ENCODE measurements around the gene ZNF445.
"Not testable (repeated sequence)": the region's sequence is repeated elsewhere in the genome, so short reads cannot be mapped to it uniquely, and the experiment has no call there.

The ZNF445 gene

DNA sequence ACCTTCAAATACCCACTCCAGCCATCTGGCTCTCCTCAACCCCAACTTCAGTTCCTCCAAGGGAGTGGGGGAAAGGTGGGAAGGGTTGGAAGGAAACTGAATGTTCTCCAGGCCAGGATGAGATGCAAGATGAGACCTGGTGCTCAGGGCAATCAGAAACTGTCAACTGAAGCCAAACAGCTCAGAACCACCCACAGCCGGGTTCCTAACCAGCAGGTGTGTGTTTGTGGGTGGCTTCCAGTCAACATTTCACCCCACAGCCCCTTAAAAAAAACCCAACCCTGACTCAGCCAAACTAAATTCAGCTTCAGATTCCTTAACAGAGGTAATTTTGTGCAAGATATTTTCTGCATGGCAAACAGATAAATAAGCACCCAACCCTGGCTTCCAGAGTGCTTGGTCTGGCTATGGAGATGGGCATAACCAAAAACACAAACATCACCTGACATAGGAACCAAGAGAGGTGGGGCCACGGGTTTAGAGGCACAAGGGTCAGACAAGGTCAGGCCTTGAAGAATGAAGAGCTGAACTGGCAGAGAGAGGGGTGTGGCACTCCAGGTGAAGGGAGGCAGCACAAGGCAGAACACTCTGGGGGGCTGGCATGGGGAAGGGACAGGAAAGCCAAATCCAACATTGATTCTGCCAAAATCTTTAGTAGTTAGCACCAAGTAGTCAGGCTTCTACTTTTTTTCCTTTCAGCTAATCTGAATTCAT lies 34.7 kb downstream of the ZNF445 start:
- Histone ChIP-seq H3K27ac (no peak overlapping the region), H3K4me3 (no peak overlapping the region)

DNA sequence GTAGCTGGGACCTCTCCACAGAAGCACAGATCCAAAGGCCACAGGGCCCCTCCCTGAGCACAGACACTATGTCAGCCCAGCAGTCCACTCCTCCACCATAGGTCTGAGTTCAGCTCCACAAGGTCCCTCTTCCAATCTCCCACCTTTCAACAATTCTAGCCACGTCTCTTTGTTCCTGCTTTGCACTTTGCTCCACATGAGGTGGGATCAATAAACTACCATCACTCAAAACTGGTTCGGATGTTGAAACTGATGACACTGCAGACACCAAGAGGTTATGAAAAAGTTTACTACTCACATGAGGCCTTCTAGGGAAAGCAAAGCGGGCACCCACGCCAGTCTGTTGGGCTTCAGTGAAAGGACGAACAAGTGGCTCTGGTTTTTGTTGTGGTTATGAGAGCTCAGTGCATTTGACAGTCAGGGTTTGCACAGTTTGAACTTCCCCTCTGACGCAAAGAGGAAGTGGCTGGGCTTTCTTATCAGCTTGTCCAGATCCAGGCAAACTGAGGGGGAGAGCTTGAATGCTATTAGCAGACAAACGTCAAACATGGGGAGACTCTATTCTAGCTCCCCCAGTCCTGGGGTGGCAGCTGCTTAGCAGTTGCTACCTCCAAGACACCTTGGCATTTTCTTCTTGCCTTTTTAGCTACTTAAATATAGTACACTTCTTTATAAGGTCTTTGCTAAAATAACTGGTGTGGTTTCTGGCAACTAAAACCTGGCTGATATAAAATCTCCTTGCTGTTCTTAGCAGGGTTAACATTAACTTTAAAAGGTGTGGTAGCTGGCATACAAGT lies 37.8 kb downstream of the ZNF445 start:
- peak overlapping the region; percentile 15 to 88 (median 74) for H3K27ac ChIP-seq
- no peak overlapping the region for H3K4me3 ChIP-seq

DNA sequence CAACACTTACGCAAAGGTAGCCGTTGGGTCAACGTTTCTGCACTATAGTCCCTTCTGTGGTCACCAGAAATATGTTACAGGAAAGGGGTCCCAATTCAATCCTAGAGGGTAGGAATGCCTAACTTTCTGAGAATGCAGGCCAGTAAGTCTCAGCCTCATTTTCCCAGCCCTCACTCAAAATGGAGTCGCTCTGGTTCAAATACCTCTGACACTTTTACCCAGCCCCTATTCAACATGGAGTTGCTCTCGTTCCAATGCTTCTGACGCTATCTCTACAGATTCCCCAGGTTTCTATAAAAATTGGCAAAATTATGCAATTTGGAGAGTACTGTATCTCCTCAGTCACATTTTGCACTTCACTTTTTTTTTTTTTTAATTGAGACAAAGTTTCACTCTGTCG lies 39.7 kb downstream of the ZNF445 start:
- Histone ChIP-seq H3K4me3 (no peak overlapping the region), H3K27ac (no peak overlapping the region)

DNA sequence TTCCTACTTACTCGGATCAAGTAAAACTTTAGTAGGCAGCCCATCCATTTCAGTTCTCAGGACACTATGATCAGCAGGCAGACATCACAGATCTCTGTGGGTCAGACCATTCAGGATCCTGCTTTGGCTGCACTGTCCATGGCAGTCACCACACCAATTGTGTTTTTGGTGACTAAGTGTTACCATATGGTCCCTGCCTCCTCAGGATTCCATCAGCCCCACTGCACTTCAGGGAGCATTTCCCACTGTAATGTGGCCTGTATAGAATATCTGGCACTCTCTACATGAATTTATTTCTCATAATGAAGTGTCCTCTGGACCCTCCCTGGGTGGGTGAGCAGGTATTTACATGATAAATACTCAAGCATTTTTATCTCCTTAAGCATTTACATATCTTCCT lies 41.3 kb downstream of the ZNF445 start:
- H3K27ac ChIP-seq: no peak overlapping the region
- no peak overlapping the region for H3K4me3 ChIP-seq

DNA sequence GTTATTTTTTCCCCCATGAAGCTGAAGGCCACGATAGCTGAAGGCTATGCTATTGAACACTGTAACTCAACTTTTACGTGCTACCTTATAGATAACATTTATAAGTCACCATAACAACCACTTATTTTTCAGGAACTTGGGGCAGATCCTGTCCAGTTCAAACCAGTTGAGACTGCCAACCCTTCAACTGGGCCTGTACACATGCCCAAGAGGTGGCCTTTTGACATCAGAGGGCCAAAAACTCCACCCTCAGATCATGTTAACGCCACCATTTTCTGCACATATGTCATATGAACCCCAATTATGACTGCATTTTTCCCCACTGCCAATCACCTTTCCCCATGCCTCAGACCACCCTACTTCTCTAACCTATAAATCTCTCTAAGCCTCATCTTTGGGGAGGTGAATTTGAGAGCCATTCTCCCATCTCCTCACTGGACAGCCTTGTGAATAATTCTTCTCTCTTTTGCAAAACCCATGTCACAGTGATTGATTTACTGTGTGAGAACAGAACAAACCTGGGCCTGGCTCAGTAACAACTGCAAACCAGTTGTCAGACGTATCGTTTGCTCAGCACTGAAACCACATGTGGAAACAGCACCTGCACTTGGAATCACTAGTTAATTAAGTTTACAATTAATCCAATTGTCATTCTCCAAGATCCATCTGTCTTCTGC lies 42.5 kb downstream of the ZNF445 start:
- no peak overlapping the region for H3K27ac ChIP-seq
- H3K4me3 ChIP-seq: no peak overlapping the region

DNA sequence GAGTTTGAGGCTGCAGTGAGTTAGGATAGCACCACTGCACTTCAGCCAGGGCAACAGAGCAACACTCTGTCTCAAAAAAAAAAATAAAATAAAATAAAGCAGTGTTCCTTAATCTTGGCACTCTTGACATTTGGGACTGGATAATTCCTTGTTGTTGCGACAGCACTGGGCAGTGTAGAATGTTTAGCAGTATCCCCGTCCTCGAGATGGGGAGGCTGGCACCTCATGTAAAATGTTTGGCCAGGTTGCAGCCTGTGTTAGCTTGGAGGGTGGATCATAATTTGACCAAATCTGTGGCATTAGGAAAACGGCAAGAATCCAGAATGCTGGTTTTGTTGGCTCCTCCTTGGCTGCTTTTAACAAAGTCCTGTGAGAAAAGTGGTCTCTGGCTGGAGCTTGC lies 47.0 kb downstream of the ZNF445 start:
- H3K27ac ChIP-seq: no peak overlapping the region
- H3K4me3 ChIP-seq: no peak overlapping the region

DNA sequence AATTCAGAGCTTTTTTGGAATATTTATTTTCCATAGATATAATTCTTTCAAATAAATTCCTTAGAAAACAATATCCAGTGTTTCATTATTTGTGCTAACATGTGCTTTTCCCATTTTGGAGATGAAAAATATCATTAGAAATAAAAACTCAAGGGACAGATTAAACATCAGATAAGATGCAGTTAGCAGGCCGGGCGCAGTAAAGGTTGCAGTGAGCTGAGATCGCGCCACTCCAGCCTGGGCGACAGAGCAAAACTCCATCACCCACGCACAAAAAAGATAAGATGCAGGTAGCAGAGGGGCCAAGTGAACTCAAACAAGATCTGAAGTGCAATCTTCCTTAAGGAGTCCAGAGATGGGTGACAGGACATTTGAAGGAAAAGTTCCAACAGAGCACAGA lies 48.0 kb downstream of the ZNF445 start:
- no peak overlapping the region for H3K4me3 ChIP-seq
- no peak overlapping the region for H3K27ac ChIP-seq

DNA sequence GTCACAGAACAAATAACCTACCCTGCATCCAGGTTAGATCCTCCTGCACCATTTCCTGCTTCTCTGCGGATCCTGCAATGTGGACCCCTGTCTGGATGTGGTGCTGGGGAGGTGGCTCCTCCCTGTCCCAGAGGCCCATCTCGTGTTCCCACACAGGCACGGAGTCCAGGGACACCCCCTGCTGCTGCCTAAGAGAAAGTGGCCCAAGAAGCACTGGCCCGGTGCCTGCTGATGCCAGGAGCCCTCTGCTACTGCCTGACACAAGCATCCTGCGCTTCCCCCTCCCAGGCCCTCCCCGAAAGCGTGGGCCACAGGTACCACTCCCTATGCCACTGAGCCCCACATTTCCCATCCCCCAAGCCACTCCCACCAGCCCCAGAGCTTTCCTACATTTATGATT lies 48.6 kb downstream of the ZNF445 start:
- no peak overlapping the region for H3K27ac ChIP-seq
- H3K4me3 ChIP-seq: no peak overlapping the region

DNA sequence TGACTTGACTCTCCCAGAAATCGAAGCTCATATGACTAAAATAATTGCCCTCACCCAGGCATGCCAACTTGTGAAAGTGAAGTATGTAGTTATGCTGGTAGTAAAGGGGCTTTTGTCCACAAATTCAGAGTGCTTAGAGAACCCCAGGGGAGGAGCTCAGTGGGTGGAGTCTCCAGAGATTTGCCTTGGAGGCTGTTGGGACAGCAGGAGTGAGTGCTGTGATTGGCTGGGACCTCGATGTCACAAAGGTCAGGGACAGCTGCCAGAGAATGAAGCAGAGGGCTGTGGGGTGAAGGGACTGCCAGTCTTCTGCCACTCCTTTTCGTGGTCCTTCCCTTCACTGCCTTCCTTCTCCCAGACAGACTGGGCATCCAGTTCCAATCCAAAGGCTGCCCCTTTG lies 49.8 kb downstream of the ZNF445 start:
- Histone ChIP-seq H3K4me3 (no peak overlapping the region), H3K27ac (no peak overlapping the region)

DNA sequence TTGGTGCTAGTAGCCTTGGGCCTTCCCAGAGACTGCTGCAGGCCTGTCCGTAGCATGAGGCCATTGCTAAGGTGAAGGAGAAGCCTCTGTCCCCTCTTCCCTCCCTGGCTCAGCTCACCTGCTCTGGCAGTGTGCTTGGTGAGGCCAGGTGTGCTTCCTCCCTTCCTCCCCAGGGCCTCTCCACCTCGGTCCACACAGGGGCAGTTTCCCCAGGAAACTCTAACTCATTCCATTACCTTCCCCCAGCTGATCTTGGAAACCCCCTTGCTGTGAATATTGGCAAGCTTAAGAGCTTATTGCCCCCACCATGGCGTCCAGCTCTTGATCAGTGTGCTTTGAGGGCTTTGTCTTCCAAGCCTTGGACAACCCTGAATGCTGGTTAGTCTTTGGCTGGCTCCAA lies 52.7 kb downstream of the ZNF445 start:
- Histone ChIP-seq H3K4me3 (no peak overlapping the region), H3K27ac (no peak overlapping the region)

DNA sequence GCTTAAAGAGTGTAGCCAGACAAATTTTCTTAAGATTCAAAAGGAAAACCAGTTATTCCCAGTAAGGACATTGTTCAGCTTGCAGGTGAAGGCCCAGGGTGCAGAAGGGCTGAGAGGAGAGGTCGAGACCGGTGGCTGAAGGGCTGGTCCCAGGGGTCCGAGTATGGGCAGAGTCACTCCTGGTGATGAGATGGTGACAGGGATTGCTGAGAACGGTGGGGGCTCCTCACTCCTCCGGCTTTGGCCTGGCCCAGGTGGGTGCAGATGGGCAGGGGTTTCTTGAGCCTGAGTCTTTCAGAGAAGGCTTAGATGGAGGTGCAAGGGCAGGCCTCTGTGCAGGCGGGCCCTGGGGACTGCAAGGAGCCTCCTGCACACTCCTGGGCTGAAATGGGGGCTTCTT lies 56.2 kb downstream of the ZNF445 start:
- no peak overlapping the region for H3K27ac ChIP-seq
- no peak overlapping the region for H3K4me3 ChIP-seq

DNA sequence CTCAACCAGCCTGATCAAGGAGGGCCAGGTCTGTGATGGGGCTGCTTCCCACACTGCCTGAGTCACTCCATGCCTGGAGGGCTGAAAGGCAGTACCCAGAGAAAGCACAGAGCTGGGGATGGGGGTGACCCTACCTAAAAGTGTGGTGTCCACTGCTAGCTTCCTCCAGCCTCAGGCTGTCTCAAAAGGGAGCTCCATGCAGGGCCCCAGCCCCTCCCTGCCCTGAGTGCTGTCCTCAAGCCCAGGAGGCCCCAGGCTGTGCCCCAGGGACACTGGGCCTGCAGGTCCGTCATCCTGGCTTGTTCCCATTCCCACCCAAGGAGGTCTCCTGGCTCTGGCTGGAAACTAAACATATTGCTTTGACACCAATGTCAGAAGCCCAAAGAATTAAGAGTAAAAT lies 56.8 kb downstream of the ZNF445 start:
- H3K4me3 ChIP-seq: no peak overlapping the region
- no peak overlapping the region for H3K27ac ChIP-seq

DNA sequence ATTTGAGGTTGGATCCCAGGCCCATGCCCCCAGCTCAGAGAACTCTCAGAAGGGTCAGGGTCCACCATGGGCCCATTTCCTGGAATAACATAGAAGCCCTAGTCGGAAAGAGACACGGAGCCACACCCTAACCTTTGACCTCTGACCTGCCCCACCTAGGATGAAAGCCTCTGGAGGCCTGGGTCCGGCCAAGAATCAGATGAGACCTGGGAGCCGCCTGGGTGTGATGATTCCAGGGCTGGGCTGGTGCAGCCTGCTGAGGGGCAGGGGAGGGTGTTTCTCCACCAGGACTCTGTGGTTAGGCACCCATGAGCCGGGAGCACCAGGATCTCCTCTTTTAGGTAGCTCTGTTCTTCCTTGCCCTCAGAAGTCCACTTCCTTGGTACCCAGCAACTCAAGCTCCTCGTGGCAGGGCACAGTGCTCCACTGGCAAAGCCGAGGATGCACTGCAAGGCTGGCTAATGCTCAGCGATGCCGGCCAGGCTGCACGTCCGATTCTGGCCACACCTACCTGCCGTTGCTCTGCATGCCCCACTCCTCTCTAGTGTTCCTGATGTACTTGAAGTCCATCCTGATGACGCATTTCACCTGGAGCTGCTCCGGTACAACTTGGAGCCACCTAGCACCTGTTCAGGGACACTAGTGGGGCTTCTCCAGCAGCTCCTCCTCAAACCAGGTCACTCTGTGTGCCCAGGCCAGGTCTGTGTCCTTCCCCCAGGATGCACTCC lies 57.4 kb downstream of the ZNF445 start:
- no peak overlapping the region for H3K4me3 ChIP-seq
- H3K27ac ChIP-seq: no peak overlapping the region

DNA sequence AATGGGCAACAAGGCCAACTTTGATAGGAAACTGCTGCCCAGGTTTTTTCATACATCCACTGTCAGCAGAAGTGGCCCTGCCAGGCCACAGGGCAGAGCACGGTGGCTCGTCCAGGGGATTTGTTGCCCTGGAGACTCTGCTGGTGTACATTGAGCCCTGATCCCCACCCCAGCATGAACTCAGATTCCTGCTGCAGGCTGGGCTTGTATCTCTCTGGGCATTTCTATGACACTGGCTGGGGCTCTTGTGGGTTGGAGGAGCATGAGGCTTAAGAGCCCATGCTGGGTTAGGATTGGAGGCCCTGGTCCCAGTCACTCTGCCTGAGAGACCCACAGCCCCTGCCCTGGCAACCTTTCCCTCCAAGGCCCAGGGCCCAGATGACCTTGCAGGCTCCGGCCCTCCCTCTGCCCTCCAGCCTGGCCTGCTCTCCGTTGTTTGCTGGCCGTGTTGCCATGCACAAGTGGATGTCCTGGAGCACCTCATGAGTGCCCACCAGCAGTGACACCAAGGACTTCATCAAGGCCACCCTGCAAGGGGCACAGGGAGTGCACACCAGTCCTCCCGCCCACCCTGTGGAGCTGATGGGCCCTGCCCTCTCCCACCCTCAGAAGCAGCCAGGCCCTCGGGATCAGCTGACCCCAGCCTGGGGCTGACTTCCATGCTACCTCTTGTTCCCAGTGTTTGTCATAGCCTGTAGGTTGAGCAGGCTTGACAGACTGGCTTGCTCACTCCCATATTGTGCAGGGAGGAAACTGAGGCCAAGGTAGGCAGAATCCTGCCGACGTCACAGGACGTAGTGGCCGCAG lies 58.2 kb downstream of the ZNF445 start:
- no peak overlapping the region for H3K27ac ChIP-seq

DNA sequence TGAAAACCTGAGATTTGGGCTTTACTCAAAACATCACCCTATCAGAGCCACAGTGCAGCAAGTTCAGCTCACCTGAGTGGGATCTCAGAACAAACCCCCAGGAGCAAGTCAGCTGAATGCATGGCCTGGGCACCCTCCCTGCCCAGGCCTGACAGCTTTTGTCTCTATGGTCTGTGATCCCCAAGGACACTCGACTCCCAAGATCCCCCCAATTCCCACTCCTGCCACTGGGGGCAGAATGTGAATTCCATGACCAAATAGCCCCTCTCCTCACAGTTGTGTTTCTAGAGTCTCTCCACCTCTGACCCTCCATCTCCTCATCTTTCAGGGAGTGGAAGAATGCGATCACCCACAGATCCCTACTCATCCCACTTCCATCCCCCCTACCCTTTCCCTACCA lies 58.9 kb downstream of the ZNF445 start:
- Histone ChIP-seq H3K4me3 (no peak overlapping the region), H3K27ac (no peak overlapping the region)

More for the DNA sequence above, 58.2 kb downstream of the ZNF445 start:
- H3K4me3 ChIP-seq: no peak overlapping the region

DNA sequence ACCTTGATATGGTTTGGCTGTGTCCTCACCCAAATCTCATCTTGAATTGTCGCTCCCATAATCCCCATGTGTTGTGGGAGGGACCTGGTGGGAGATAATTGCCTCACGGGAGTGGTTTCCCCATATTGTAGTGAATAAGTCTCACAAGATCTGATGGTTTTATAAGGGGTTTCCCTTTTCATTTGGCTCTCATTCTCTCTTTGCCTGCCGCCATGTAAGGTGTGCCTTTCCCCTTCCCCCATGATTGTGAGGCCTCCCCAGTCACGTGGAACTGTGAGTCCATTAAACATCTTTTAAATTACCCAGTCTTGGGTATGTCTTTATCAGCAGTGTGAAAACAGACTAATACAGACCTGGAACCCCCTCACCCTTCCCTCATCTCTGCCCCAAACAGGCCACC lies 59.4 kb downstream of the ZNF445 start:
- not testable (repeated sequence) for H3K4me3 ChIP-seq, H3K27ac ChIP-seq

DNA sequence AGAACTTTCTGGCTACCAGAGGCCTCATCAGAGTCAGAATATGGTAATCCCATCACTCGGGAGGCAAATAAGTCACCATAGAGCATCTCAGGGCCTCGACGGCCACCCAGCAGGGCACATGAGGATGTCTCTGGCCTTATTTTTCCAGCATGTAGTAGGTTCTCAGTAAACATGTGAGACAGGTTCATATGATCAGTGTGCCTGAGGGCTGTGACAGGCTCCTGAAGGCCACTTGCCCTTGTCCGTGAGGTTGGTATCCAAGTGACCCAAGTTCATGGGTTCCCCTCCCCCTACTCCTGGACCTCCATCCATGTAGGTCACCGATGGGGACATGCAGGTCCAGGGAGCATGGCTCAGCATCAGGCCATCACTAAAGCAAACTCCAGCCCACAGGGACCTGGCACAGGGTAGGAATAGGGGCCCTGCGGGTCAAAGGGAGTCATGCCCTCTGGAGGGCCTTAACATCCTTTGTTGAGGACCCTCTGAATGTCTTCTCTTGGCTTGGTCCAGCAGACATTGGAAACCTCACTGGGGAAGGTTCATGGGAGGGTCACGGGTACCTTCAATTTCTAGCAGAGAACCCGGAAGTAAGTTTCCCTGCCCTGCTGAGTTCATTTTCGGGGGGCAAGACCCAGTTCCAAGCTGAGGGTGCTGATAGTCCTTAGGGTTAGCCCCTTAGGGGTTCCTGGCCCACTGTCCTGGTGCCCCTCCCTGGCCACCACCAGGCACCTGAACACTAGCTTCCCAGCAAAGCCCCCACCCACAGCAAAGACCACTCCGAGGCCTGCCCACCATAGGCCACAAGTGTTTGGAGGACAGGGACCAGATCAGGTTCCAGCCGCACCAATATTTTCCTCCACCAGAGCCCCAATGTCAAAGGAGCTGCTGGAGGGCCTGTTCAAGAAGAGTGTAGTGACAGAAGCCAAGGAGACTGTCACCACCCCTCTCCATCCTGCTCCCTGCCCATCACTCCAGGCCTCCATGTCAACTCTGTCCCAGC lies 61.1 kb downstream of the ZNF445 start:
- Histone ChIP-seq H3K27ac (no peak overlapping the region), H3K4me3 (no peak overlapping the region)

DNA sequence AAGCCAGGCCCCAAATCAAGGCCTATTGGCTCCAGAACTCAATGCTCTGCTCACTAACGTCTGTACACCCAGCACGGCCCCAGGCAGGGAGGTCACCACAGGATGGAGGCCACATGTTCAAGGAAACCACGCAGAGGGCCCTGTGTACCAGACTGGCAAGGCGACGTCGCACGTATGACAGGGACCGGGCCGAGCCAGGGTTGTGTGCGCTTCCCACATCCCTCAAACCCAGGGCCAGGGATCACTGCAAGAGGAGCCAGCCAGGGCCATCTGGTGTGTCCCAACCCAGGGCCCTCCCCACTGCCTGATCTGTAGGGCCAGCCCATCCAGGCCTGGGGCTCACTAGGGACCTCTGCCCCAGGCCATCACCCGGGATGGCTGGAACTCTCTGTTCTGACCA lies 62.0 kb downstream of the ZNF445 start:
- no peak overlapping the region for H3K27ac ChIP-seq
- H3K4me3 ChIP-seq: no peak overlapping the region
